Measurements from ENCODE around the gene PROK1. TPM values are rescaled to one million over a fixed set of nuclear protein-coding genes. Genes with fewer than 3 reads are reported as not detected.
"Not testable (repeated sequence)": the region's sequence is repeated elsewhere in the genome, so short reads cannot be mapped to it uniquely, and the experiment has no call there.

The PROK1 gene
- polyA plus RNA-seq, 1 experiment, result not detected

DNA sequence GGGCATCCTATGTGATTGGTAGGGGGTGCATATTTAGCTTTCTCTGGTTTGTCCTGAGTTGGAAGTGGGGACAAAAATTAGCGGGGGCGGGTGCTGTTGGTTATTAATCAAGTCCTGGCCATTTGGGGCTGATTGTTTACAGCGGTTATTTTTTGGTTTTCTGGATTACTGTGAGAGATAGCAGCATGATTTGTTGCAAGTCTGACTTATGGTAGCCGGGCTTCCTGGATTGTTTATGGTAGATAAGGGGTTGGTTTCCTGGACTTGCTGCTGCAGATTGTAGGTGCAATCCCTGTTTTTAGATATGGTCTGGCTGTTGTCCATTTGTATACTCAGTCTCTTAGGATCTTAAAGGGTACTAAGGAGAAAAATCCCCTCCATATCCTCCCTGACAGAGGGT lies 12.1 kb upstream of the PROK1 start:
- no peak for TF ChIP-seq CTCF (IDR thresholded peaks at IDR 0.05; ENCODE audit: low read depth, low read length)
- ChIA-PET CTCF (interaction anchor here (1.0 to 3.0 kb wide), 5 partner anchors 21 to 126 kb away, joined by 3 to 13 read pairs (median 6); no protein-coding TSS in a partner anchor), POLR2A (no interaction called here)
- DNase-seq (ENCODE audit: low read depth, low spot score), result no peak
- Histone ChIP-seq H3K27me3 (ENCODE audit: control insufficient read depth, insufficient read depth, low read length) (peaks cover 38% of the 10 kb centered on the region), H3K4me3 (ENCODE audit: low read depth, low read length) (no peak overlapping the region), H3K9me3 (ENCODE audit: control insufficient read depth, insufficient read depth, low read length) (no peaks in the 10 kb centered on the region), H3K27ac (ENCODE audit: low read depth, low read length) (no peak overlapping the region)

DNA sequence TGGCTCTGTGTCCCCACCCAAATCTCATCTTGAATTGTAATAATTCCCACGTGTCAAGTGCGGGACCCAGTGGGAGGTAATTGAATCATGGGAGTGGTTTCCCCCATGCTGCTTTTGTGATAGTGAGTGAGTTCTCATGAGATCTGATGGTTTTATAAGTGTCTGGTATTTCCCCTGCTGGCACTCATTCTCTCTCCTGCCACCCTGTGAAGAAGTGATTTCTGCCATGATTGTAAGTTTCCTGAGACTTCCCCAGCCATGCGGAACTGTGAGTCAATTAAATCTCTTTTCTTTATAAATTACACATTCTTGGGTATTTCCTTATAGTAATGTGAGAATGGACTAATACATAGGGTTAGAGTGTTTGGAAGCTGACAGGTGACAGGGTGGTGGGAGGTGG lies 11.1 kb upstream of the PROK1 start:
- H3K27me3 ChIP-seq (ENCODE audit: control insufficient read depth, insufficient read depth, low read length), result peaks cover 36% of the 10 kb centered on the region
- H3K9me3 ChIP-seq (ENCODE audit: control insufficient read depth, insufficient read depth, low read length); H3K27ac ChIP-seq (ENCODE audit: low read depth, low read length); H3K4me3 ChIP-seq (ENCODE audit: low read depth, low read length); POLR2A ChIA-PET; DNase-seq (ENCODE audit: low read depth, low spot score): not testable (repeated sequence)
- CTCF ChIA-PET, result interaction anchor here (1.3 to 3.0 kb wide), 3 partner anchors 20 to 101 kb away, joined by 3 to 15 read pairs (median 13); no protein-coding TSS in a partner anchor

DNA sequence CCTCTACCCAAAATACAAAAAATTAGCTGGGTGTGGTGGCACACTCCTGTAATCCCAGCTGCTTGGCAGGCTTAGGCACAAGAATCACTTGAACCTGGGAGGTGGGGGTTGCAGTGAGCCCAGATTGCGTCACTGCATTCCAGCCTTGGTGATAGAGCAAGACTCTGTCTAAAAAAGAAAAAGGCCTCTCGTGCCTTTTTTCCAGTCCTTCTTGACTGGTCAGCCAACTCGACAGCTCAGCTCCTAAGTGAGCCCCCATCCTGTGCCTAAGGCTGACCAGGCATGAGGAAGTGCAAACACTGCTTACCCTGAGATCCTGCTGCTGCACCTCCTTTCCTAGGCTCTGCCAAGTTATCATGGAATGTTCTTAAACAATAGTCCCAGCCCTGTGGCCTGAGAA lies 10.1 kb upstream of the PROK1 start:
- TF ChIP-seq CTCF (IDR thresholded peaks at IDR 0.05; ENCODE audit: low read depth, low read length), result no peak
- H3K9me3 ChIP-seq (ENCODE audit: control insufficient read depth, insufficient read depth, low read length), result no peaks in the 10 kb centered on the region
- H3K4me3 ChIP-seq (ENCODE audit: low read depth, low read length), result no peak overlapping the region
- ChIA-PET CTCF (interaction anchor here (0.8 to 3.0 kb wide), 5 partner anchors 19 to 244 kb away, joined by 3 to 15 read pairs (median 3); no protein-coding TSS in a partner anchor), POLR2A (no interaction called here)
- peaks cover 33% of the 10 kb centered on the region for H3K27me3 ChIP-seq (ENCODE audit: control insufficient read depth, insufficient read depth, low read length)
- H3K27ac ChIP-seq (ENCODE audit: low read depth, low read length), result no peak overlapping the region
- DNase-seq (ENCODE audit: low read depth, low spot score), result no peak

GRCh38 chr1:110441888-110442287 lies 9.1 kb upstream of the PROK1 start:
- no peak for DNase-seq (ENCODE audit: low read depth, low spot score)
- ChIA-PET CTCF (interaction anchor here (1.6 to 2.9 kb wide), 3 partner anchors 18 to 245 kb away, joined by 3 to 15 read pairs (median 12); no protein-coding TSS in a partner anchor), POLR2A (no interaction called here)
- peaks cover 37% of the 10 kb centered on the region for H3K27me3 ChIP-seq (ENCODE audit: control insufficient read depth, insufficient read depth, low read length)
- H3K4me3 ChIP-seq (ENCODE audit: low read depth, low read length), result no peak overlapping the region
- no peaks in the 10 kb centered on the region for H3K9me3 ChIP-seq (ENCODE audit: control insufficient read depth, insufficient read depth, low read length)
- no peak for TF ChIP-seq CTCF (IDR thresholded peaks at IDR 0.05; ENCODE audit: low read depth, low read length)
- no peak overlapping the region for H3K27ac ChIP-seq (ENCODE audit: low read depth, low read length)

DNA sequence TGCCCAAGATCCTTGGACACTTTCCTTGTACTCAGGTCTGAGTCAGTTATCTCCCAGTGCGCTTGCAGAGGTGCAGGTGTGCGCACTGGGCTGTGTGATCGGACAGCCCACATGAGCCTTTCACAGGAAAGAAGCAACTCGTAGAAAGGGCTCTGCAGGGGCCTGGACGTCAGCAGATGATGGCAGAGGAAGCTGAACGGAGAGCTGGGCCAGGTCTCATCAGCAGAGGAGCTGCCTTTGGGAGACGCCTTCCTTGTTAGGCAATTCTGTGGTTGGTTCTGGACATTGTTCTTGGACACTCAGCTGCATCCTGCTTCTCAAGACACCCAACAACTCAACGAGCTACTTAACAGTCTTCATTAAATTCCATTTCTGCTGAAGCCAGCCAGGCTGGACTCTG lies 7.5 kb upstream of the PROK1 start:
- TF ChIP-seq CTCF (IDR thresholded peaks at IDR 0.05; ENCODE audit: low read depth, low read length), result no peak
- H3K27ac ChIP-seq (ENCODE audit: low read depth, low read length), result no peak overlapping the region
- POLR2A ChIA-PET, result no interaction called here
- DNase-seq (ENCODE audit: low read depth, low spot score), result no peak
- CTCF ChIA-PET, result interaction anchor here (1.5 to 2.7 kb wide), 2 partner anchors 17 to 235 kb away, joined by 4 to 12 read pairs; no protein-coding TSS in a partner anchor
- peaks cover 38% of the 10 kb centered on the region for H3K27me3 ChIP-seq (ENCODE audit: control insufficient read depth, insufficient read depth, low read length)
- no peaks in the 10 kb centered on the region for H3K9me3 ChIP-seq (ENCODE audit: control insufficient read depth, insufficient read depth, low read length)
- no peak overlapping the region for H3K4me3 ChIP-seq (ENCODE audit: low read depth, low read length)

Data from AG04450 (cell line).